Vagina (tissue), 2 donors: Measurements from ENCODE around the gene MYB. TPM values are rescaled to one million over a fixed set of nuclear protein-coding genes. Genes with fewer than 3 reads are reported as not detected.

Source experiments
- DNase-seq, 2 donors: peaks; one replicate each; pipeline ENCODE4 v3.0.0-alpha.2; 2017; ENCODE audit errors: extremely low spot score in 2 of 2
- H3K27ac ChIP-seq: fragments of 200-600 bp; sonication (generic); one replicate; pipeline ENCODE4 v1.5.1; 2019
- H3K27me3 ChIP-seq: fragments of 200-600 bp; sonication (generic); one replicate; pipeline ENCODE4 v1.5.1; 2019
- H3K36me3 ChIP-seq, 2 donors: fragments of 200-600 bp; sonication (generic); one replicate each; pipeline ENCODE4 v1.5.1; 2017 to 2019
- H3K4me1 ChIP-seq: fragments of 200-600 bp; sonication (generic); one replicate; pipeline ENCODE4 v1.5.1; 2019
- H3K4me3 ChIP-seq, 2 donors: fragments of 200-600 bp; sonication (generic); 1 replicate in 1 of 2; 2 replicates in 1 of 2; pipeline ENCODE4 v1.5.1; 2016 to 2019
- H3K9me3 ChIP-seq: fragments of 200-600 bp; sonication (generic); one replicate; pipeline ENCODE4 v1.5.1; 2019
- POLR2A ChIP-seq, 2 donors: fragments of 450-650 bp; IDR thresholded peaks; one replicate each; pipeline ENCODE4 v1.6.1; 2017; ENCODE audit warnings: antibody characterized with exemption in 2 of 2, mild to moderate bottlenecking in 2 of 2, moderate library complexity in 2 of 2
- POLR2AphosphoS5 ChIP-seq, 2 donors: sonication (generic); formaldehyde crosslinking; IDR thresholded peaks; one replicate each; pipeline ENCODE4 v1.9.0; 2017; ENCODE audit warnings: antibody characterized with exemption in 2 of 2, mild to moderate bottlenecking in 2 of 2, low read depth in 1 of 2; ENCODE audit not compliant: insufficient read depth in 1 of 2
- intact Hi-C: fragments of 100-400 bp; cut with DNase I; formaldehyde crosslinking; loops from one replicate; pipeline ENCODE4 v1.15.1; 2023
- total RNA-seq: library from RNA; depleted of rRNA; stranded (reverse); fragments of >200 nt; gene quantifications from one replicate; pipeline ENCODE4 v1.2.3, GENCODE V29; 2016
- TF ChIP-seq, protein P1 (sequence below), 3 experiments: fragments of 450-650 bp in 2 of 3; fragments of 200-600 bp in 1 of 3; sonication (generic) in 1 of 3; IDR thresholded peaks; one replicate each; pipeline ENCODE4 v1.5.1; 2017 to 2019; ENCODE audit warnings: antibody characterized with exemption in 3 of 3, mild to moderate bottlenecking in 2 of 3, moderate library complexity in 2 of 3

The MYB gene
- total RNA-seq, 1 donor from 2014 or later = 2.5 TPM

DNA sequence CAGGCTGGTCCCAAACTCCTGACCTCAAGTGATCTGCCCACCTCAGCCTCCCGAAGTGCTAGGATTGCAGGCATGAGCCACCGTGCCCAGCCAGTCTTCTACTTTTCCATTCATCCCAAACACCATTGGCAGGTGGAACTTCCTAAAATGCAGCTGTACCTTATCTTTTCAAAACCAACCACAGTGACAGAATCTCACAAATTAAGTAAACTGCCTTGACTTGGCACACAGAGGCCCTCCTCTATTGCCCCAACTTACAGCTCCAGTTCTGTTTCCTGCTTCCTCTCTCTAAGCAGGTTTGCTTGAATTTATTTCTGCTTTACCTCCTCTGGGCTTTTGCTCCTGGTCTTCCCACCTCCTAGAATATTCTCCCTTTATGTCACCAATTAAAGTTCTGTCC, 7.6 kb downstream of the MYB start:
- Histone ChIP-seq H3K27ac (no peak overlapping the region), H3K4me3 (no peak overlapping the region), H3K4me1 (peaks cover 1% of the 10 kb centered on the region), H3K27me3 (no peaks in the 10 kb centered on the region), H3K9me3 (no peaks in the 10 kb centered on the region), H3K36me3 (no peaks in the 10 kb centered on the region)
- intact Hi-C loops = no loop called here
- TF ChIP-seq, protein P1, sequence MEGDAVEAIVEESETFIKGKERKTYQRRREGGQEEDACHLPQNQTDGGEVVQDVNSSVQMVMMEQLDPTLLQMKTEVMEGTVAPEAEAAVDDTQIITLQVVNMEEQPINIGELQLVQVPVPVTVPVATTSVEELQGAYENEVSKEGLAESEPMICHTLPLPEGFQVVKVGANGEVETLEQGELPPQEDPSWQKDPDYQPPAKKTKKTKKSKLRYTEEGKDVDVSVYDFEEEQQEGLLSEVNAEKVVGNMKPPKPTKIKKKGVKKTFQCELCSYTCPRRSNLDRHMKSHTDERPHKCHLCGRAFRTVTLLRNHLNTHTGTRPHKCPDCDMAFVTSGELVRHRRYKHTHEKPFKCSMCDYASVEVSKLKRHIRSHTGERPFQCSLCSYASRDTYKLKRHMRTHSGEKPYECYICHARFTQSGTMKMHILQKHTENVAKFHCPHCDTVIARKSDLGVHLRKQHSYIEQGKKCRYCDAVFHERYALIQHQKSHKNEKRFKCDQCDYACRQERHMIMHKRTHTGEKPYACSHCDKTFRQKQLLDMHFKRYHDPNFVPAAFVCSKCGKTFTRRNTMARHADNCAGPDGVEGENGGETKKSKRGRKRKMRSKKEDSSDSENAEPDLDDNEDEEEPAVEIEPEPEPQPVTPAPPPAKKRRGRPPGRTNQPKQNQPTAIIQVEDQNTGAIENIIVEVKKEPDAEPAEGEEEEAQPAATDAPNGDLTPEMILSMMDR (IDR thresholded peaks at IDR 0.05) = no peak
- no peak for TF ChIP-seq POLR2AphosphoS5 (IDR thresholded peaks at IDR 0.05; ENCODE audit: insufficient read depth in 1 of 2, low read depth in 1 of 2)
- no peak for TF ChIP-seq POLR2A (IDR thresholded peaks at IDR 0.05)
- DNase-seq = no peak

DNA sequence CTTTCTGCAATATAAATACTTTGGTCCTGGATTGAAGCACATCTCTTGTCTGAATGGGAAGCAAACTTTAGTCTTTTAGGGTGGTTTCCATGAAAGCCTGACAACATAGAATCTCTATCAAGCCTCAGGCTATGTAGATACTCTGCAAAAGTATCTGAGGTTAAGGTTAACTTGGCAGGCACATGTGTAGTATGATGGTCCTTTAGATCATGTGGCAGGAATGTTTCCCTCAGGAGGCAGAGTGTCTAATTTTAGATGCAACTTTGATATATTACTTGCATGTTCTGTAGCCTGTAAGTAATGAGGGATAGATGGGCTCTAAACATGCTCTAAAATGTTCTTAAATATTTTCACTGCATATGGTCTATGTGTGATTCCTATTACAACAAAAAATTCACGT, 8.2 kb downstream of the MYB start:
- H3K4me1 ChIP-seq = no peaks in the 10 kb centered on the region
- H3K36me3 ChIP-seq = no peaks in the 10 kb centered on the region
- intact Hi-C loops = no loop called here
- H3K27ac ChIP-seq = no peak overlapping the region
- no peaks in the 10 kb centered on the region for H3K9me3 ChIP-seq
- DNase-seq = no peak
- no peak overlapping the region for H3K4me3 ChIP-seq
- no peaks in the 10 kb centered on the region for H3K27me3 ChIP-seq
- TF ChIP-seq POLR2AphosphoS5 (IDR thresholded peaks at IDR 0.05; ENCODE audit: insufficient read depth in 1 of 2, low read depth in 1 of 2) (no peak), POLR2A (IDR thresholded peaks at IDR 0.05) (no peak)
- TF ChIP-seq, protein P1 (IDR thresholded peaks at IDR 0.05) = no peak

DNA sequence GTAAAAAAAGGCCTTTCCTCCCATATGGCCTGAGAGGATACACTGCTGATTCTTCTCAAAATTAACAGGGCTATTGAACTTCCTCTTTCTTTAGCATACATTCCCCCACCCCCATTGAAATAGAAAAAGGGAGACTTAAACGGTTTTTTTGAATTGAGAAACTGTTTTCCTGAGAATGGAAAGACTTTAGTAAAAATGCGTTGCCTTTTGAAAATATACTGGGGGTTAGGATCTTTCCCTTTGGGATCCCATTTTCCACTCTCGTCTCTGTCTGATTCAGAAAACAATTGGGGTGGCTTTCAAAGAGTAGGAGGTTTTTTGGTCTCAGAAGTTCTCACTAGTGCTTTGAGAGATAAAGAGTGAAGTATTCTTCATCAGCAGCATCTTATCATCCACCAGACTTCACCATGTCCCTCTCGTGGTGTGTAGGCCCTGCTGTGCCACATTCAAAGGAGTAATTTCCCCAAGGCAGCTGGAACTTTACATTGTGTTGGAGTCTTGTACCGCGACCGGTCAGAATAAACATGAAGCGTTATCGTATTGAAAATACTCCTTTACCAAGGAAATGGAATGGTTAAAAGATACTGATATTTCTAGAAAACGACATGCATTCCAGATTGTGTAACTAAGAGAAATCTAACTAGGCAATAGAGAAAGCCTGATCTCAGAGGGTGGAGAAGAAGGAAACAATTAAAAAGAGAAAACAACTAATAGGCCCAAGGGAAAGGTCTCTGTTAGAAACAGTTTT, 10.6 kb downstream of the MYB start:
- Histone ChIP-seq H3K36me3 (no peaks in the 10 kb centered on the region), H3K9me3 (no peaks in the 10 kb centered on the region), H3K4me3 (no peak overlapping the region), H3K4me1 (no peaks in the 10 kb centered on the region), H3K27me3 (no peaks in the 10 kb centered on the region), H3K27ac (no peak overlapping the region)
- TF ChIP-seq POLR2A (IDR thresholded peaks at IDR 0.05) = no peak
- TF ChIP-seq, protein P1 (IDR thresholded peaks at IDR 0.05) = no peak
- no peak for TF ChIP-seq POLR2AphosphoS5 (IDR thresholded peaks at IDR 0.05; ENCODE audit: insufficient read depth in 1 of 2, low read depth in 1 of 2)
- intact Hi-C loops = no loop called here
- no peak for DNase-seq

DNA sequence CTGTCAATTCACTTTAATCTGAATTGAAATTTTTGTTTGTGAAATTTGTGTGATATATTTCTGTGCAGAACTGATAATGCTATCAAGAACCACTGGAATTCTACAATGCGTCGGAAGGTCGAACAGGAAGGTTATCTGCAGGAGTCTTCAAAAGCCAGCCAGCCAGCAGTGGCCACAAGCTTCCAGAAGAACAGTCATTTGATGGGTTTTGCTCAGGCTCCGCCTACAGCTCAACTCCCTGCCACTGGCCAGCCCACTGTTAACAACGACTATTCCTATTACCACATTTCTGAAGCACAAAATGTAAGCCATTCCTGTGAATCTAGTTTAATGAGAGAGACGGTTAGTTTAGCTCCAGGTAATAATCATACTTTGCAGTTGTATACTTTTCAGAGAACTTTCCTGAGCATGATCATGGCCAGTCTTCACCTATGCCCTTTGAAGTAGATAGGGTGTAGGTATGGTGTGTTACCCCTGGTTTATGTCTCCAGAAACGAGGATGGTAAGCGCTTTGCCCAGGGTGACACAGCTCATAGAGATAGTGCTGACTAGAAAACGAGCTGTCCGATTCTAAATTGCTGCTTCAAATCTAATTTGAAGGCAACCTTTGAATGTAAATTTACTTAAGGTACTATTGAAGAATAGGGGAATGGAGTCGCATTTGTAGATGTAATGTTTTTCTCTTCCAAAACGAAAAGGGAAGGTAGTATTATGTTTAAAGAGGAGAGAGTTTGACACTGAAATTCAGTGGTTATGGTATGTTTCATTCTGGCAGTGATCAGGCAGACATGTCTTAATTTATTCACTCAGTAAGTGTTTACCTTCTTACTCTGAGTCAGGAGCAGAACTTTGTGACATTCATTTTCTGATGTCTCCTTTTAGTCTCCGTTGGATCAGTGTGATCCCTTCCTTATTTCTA, 11.4 kb downstream of the MYB start:
- Histone ChIP-seq H3K4me3 (no peak overlapping the region), H3K9me3 (no peaks in the 10 kb centered on the region), H3K27ac (no peak overlapping the region), H3K36me3 (no peaks in the 10 kb centered on the region), H3K27me3 (no peaks in the 10 kb centered on the region), H3K4me1 (no peaks in the 10 kb centered on the region)
- intact Hi-C loops = no loop called here
- DNase-seq = no peak
- TF ChIP-seq POLR2A (IDR thresholded peaks at IDR 0.05) (no peak), POLR2AphosphoS5 (IDR thresholded peaks at IDR 0.05; ENCODE audit: insufficient read depth in 1 of 2, low read depth in 1 of 2) (no peak)
- TF ChIP-seq, protein P1 (IDR thresholded peaks at IDR 0.05) = no peak
